Measurements from ENCODE around the gene NFE2L1. TPM values are rescaled to one million over a fixed set of nuclear protein-coding genes. Genes with fewer than 3 reads are reported as not detected.
"Not testable (repeated sequence)": the region's sequence is repeated elsewhere in the genome, so short reads cannot be mapped to it uniquely, and the experiment has no call there.

NFE2L1 gene
- 207 TPM for total RNA-seq

DNA sequence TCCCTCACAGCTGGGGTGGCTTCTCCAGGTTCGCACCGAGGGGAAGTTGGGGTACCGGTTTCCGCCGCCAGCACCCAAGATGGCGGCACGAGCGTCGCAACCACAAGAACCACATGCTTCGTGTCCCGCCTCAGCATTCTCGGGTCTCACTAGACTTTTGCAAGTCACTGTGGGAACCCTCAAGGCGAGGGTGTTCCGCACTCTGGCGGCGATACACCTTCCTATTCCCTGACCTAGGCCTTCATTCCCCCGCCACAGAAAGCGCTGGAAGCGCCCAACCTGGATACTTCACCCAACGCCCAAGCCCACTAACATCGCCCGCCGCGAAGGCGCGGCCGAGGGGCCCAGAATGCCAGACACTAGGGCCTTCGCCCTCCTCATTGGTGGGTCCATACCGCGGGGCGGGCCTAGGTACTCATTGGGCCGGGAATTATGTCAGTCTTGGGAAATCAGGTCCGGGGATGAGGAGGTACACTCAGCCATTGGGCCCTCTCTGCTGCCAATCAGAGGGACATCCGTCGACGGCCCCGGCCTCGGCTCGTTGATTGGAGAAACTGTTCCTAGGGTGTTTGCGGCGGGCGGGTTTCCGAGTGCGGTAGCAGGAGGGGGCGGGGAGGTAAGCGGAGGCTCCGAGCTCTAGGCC, at the start of gene NFE2L1:
Gene NFE2L1 (plus strand): TSS at position 619 of the 643 bp plus-strand sequence. CDS start 2,760 bp downstream, outside the sequence.
- peak; percentile 100 for DNase-seq (ENCODE audit: low spot score)

- no peak for DNase-seq (ENCODE audit: low spot score)
Measured at GRCh38 chr17:47999582-47999981, 48.6 kb upstream of the NFE2L1 start.

- no peak for DNase-seq (ENCODE audit: low spot score)
Measured at GRCh38 chr17:48001197-48001596, 47.0 kb upstream of the NFE2L1 start.

DNA sequence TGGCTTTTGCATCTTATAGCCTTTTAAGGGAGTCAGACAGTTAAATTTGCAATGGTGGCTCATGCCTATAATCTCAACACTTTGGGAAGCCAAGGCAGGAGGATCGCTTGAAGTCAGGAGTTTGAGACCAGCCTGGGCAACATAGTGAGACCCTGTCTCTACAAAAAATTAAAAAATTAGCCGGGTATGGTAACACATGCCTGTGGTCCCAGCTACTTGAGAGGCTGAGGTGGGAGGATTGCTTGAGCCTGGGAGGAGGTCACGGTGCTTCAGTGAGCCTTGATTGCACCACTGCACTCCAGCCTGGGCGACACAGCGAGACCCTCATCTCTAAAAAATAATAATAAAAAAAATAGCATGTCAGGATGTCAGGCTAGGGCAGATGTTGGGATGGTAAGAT, 46.5 kb upstream of the NFE2L1 start:
- not testable (repeated sequence) for DNase-seq (ENCODE audit: low spot score)

- no peak for DNase-seq (ENCODE audit: low spot score)
Measured at GRCh38 chr17:48002266-48002915, 45.8 kb upstream of the NFE2L1 start.

GRCh38 chr17:48002916-48003416, 45.2 kb upstream of the NFE2L1 start:
- no peak for DNase-seq (ENCODE audit: low spot score)

- DNase-seq (ENCODE audit: low spot score) = no peak
Measured at GRCh38 chr17:48003417-48004151, 44.6 kb upstream of the NFE2L1 start.

GRCh38 chr17:48004983-48005382, 43.2 kb upstream of the NFE2L1 start:
- no peak for DNase-seq (ENCODE audit: low spot score)

GRCh38 chr17:48006936-48007709, 41.0 kb upstream of the NFE2L1 start:
- DNase-seq (ENCODE audit: low spot score) = no peak

DNA sequence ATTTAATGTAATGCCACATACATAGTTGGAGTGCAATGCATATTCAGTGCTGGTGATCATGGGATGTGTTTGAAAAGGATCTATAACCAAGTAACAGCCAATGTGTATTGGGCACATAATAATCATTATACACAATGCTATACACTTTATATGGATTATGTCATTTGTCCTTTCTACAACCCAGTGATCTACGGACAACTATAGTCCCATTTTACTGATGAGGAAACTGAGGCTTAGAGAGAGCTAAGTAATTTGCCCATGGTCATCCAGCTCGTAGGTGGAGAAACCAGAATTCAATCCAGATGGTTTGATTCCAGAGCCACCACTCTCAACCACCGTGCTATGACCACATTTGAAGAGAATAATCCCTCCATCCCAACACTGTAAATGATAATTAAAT, 38.0 kb upstream of the NFE2L1 start:
- no peak for DNase-seq (ENCODE audit: low spot score)

DNA sequence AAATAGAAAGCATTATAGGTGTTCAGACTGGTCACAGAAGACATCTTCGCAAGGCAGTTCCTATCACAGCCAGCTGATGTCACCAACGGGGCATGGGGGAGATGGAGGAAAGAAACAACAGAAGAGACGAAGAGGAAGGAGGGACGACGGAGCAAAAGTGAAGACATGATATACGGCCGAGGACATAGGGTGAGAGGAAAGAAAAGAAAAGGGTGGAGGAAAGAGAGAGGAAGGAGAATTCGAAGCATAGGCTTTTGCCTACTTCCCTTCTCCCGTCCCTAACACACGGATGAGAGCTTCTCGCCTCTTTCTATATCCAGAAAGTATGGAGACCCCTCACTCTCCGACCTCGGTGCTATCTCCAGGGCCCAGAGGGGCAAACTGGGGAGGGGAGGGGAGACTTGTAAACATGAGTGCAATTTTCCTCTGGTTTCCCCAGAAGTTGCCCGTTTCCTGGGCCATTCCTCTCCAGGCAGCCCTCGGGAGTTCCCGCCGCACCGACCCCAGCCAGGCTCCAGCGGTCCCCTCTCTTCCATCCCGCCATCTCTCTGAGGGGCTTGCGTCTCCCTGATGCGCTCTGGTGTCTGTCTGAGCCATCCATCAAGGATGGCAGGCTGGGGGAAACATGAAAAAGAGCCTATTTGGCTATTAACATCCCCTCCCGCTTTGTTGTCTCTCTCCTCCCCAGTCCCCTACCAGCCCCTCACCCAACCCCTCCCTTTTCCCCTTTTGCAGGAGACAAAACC, 36.6 kb upstream of the NFE2L1 start:
- no peak for DNase-seq (ENCODE audit: low spot score)

DNA sequence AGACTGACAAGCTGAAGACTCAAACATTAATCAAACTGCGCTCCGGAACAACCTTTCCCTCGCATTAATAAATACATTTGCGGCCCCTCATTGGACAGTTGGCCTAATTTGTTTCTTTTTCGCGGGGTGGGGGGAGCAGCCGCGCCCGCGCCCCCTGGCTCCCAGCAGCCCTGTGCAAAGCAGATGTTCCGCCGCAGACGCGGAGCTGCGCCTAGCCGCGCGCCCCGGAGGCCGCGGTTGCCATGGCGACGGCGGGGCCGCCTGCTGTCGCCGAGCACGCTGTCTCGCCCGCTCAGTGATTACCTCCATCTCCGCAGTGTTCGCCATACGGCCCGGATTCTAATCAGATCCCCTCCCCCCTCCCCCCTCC, 36.0 kb upstream of the NFE2L1 start:
- peak; percentile 24 for DNase-seq (ENCODE audit: low spot score)

- no peak for DNase-seq (ENCODE audit: low spot score)
Measured at GRCh38 chr17:48012654-48013053, 35.5 kb upstream of the NFE2L1 start.

- no peak for DNase-seq (ENCODE audit: low spot score)
Measured at GRCh38 chr17:48013876-48014594, 34.1 kb upstream of the NFE2L1 start.

- DNase-seq (ENCODE audit: low spot score) = no peak
Measured at GRCh38 chr17:48014595-48015111, 33.5 kb upstream of the NFE2L1 start.

GRCh38 chr17:48016112-48016511, 32.0 kb upstream of the NFE2L1 start:
- no peak for DNase-seq (ENCODE audit: low spot score)

- DNase-seq (ENCODE audit: low spot score) = not testable (repeated sequence)
Measured at GRCh38 chr17:48017817-48018158, 30.4 kb upstream of the NFE2L1 start.

GRCh38 chr17:48021934-48022333, 26.2 kb upstream of the NFE2L1 start:
- no peak for DNase-seq (ENCODE audit: low spot score)

DNA sequence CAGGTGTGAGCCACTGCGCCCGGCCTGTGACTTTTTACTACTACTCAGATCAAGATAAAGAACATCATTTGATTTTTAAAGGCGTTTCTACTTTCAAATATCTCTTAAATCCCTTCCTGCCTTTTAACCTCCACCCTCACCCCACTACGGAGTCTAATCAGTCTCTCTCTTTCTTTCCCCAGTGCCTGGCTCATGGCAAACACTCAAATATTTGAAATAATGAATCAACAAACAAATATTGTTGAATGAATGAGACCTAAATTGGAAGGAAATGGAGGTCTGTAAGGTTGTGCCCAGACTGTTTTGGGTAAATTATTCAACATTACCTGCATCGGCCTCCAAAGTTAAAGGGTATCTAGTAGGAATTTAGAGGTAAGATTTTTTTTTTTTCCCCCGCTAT, 25.3 kb upstream of the NFE2L1 start:
- no peak for DNase-seq (ENCODE audit: low spot score)

DNA sequence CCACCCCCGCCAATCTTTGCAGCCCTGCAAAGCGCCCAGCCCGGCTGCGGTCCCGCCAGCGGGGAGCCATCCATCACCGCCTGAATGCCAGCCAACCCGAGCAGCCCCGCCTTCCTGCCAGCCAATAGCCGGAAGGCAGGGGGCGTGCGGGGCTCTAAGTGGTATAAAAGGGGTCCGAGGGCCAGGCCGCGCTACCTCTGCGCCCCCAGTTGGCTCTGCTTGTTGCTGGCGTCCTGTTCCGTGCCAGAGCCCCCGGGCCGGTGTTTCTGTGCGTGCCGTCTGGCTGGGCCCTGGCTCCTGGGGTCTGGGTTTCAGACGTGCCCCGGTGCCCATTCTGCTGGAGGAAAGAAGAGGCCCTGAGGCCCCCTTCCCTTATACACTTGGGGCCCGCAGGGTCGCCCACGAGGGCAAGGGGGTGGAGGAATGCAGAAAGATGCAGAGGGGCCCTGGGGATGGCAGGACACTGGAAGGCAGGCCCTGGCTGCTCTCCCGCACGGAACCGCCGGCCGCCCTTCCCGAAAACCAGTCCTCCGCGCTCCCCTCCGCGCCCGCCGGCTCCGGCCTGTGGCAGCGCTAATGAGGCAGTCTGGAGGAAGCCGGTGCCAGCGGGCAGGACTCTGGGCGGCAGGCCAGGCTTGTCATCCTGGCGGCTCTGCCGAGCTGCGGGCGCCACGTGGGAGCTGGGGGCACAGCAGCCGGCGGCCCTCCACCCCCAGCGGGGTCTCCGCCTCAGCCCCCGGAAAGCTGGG, 24.6 kb upstream of the NFE2L1 start:
- DNase-seq (ENCODE audit: low spot score) = peak; percentile 78

All from mucosa of gallbladder (tissue), 1 donor.